ENCODE results near the gene ADAMTS10.
A peak's percentile ranks its signal among the peaks of the same experiment; 100 is the strongest.
"Not testable (repeated sequence)": the region's sequence is repeated elsewhere in the genome, so short reads cannot be mapped to it uniquely, and the experiment has no call there.

ADAMTS10 gene

DNA sequence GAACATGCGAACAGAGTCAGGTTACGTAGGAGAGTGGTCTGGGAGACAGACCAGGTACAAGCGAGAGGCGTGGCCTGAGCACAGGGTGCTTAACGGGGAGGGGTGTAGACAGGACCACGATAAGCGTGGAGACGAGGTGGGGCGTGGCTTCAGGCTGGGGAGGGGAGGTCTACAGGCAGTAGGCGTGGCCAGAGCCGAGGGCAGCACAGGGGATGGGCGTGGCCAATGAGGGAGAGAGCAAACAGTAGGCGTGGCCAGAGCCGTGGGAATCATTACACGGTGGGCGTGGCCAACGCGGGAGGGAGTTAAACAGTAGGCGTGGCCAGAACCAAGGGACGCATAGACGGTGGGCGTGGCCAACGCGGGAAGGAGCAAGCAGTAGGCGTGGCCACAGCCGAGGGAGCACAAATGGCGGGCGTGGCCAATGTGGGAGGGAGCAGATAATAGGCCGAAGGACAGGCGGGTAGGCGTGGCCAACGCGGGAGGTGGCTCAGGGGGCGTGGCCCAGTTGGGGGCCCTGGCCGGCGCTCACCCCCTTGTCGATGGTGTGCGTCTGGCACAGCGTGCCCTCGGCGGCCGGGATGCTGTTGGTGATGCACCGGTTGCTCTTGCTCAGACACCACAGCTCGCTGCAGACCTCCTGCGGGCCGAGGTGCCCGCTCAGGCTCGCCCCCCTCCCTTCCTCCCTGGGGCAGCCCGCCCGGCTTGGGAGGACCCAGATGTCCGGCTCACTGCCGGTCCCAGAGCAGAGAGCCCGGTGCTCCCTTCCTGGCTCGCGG, 18.1 kb downstream of the ADAMTS10 start:
- DNase-seq = peak; percentile 8

DNA sequence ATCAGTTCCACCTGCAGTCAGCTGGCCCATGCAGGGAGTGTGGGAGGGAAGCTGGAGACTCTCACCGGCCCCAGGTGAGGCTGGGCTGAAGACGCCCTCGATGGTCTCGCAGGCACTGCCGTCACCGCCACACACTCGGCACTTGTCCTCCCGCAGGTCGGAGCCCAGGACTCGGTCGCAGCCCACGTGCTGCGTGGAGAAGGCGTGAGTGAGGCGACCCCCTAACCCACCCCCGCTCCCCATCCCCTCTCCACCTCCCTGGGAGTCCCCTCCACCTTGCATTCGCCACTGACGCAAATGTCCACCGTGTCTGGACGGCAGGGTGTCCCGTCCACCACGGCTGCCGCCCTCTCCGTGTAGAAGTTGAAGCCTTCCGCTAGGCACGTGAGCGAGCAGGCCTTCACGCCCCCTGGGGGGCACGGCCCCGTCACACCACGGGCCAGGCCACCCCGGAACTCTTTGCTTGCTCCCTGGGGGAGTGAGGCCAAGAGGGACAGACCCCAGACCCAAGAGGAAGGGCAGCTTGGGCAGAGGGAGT, 21.3 kb downstream of the ADAMTS10 start:
- DNase-seq = no peak

DNA sequence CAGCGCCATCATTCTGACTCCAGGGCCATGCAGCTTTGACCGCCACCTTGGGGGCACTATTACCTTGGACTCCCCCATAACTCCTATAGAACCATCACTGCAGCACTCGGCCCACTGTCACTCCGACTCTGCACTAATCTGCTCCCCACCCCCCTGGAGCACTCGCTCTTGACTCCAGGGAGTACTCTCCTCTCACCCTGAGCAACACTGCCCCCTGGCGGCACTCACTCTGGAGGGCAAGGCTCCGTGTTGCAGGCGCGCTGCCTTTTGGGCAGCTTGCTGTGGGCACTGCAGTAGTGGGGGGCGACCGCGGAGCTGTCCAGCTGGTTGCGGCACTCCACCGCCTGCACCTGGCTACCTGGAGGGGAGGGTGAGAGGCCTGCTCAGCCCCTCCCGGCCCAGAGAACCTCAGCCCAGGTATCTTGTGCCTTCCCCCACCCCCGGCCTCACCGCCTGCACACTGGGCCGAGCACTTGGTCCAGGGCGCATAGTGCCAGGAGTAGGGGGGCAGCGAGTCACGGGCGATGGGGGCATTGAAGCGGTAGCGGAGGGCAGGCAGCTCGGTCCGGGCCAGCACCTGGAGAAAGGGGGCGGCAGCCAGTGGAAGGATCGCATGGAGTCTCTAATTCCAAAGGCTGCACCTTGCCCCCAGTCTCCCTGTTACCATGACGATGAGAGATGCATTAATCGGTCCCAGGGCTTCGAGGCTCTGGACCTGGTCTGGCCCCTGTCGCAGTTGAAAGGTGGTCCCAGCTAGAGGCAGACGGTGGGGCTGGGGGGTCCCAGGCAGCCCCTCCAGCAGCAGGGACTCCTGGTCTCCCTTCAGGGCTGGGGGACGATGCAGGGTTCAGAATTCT, 24.4 kb downstream of the ADAMTS10 start:
- no peak for DNase-seq

DNA sequence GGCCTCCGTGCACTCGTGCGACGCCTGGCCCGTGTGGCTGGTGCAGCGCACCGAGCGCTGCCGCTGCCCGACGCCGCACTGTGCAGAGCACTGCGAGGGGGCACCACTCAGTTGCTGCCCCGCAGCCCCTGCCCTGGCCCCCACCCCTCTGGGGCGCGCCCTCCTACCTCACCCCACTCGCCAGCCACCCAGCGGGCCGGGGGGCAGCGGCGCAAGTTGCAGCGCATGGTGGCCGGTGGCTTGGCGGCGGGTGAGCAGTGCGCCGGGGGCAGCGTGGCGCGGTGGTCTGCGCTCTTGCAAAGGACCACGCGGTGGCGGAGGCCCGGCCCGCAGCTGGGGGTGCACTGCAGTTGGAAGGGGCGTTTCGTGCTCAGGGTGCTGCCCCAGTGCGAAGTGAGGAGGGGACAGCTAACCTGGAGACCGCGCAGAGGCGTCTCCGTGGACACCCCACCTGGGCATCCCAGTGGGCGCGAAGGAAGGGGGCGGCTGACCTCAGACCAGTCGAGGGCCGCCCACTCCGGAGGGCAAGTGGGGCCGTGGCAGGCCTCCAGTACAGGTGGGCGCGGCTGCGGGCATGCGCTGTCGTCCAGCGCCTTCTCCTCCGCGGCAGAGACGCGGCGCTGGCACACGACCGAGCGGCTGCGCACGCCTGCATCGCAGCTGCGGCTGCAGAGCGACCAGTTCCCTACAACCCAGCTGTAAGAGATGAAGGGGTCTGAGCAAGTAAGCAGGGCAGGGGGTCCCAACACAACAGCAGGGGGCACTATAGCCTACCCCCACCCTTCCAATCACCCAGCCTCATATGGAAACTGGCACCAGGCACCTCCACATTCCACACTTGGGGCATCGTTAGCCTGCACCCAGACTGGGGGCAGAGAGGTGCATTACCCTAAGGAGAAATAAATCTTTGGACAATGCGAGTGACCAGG, 25.3 kb downstream of the ADAMTS10 start:
- DNase-seq = no peak

- DNase-seq = peak; percentile 55
Measured at GRCh38 chr19:8580710-8581281, 29.7 kb downstream of the ADAMTS10 start.

DNA sequence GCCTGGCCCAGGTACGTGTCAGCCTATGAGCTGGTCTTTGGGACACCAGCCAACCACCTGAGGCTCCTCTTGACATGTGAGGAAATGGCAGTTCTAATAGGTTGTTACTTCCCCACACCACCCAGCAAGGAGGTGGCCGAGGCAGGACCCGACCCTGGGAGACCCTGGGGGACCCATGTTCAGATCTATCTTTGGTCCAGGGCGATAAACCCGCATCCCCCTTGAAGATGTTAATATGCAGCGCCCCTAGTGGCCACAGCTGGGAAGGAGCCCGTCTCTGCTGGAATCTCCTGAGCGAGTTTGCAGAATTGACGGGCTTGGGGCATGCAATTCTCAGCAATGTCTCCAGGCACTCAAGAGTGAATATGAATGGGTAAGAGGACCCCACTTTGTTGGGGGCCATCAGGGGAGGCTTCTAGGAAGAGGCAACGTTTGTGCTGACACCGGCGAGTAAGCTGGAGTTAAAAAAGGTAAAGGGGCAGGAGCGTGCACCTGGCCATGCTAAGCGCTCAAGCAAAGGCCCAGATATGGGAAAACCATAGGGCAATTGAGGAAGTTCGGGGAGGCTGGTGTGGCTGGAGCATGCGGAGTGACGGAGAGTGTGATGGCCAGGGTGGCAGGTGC, 31.8 kb downstream of the ADAMTS10 start:
- peak; percentile 9 for DNase-seq

- no peak for DNase-seq
Measured at GRCh38 chr19:8577741-8578140, 32.8 kb downstream of the ADAMTS10 start.

DNA sequence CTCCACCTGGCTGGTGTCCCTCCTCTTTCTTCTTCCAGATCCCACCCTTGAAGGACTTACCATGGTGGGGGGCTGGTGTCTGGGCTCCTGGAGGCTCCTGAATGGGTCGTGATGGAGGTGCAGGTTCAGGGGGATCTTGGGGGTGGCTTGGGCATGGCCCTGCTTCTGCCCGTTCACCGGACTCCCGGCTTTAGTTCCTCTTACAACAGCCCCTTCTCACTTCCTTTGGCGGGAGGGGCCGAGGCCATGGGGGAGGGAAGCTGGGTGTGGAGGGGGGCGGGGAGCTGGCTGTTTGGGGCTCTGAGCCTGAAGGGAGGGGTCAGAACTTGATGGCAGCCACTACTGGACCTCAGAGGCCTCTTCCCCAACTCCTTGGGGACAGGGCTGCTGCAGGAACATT, 33.3 kb downstream of the ADAMTS10 start, which contains the start of gene MYO1F:
TSS of gene MYO1F (minus strand) at position 196 of the 400 bp plus-strand sequence. CDS start at position 63, 133 bp downstream.
- DNase-seq = no peak

DNA sequence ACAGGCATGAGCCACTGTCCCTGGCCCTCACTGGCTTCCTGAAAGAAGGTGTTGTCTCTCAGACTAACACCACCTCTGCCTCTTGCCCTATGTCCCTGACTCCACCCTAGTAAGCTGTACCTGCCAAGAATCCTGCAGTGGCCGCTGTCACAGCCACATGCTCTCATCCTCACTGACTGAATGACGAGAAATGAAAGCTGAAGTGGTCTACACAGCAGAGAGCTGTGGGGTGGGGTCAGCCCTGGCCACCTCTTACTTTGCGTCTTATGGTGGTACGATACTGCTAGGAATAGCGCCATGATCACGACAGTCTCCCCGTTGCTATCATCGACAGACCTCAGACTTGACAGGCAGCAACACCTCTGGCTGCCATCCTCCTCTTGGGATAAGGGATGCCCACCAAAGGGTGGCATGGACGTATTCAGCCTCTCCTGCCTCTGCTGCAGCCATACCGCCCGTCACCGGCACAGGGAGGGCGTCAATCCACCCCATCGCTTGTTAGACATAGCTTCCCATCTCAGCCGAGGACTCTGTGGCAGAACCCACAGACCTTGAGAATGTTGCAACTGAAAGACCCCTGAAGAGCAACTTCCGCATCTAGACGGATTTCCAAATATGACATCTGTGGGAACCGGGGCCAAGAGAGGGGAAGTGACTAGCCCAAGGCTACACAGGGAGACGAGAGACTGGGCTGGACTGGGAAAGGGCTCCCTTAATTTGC, 34.1 kb downstream of the ADAMTS10 start:
- DNase-seq = no peak

- no peak for DNase-seq
Measured at GRCh38 chr19:8575467-8575997, 35.0 kb downstream of the ADAMTS10 start.

- DNase-seq = not testable (repeated sequence)
Measured at GRCh38 chr19:8574619-8574922, 35.9 kb downstream of the ADAMTS10 start.

GRCh38 chr19:8573316-8573715, 37.2 kb downstream of the ADAMTS10 start:
- DNase-seq = no peak

GRCh38 chr19:8571006-8571411, 39.5 kb downstream of the ADAMTS10 start:
- no peak for DNase-seq

- no peak for DNase-seq
Measured at GRCh38 chr19:8569066-8569771, 41.3 kb downstream of the ADAMTS10 start.

- DNase-seq = no peak
Measured at GRCh38 chr19:8567522-8568172, 42.9 kb downstream of the ADAMTS10 start.

GRCh38 chr19:8566855-8567254, 43.7 kb downstream of the ADAMTS10 start:
- DNase-seq = no peak

DNA sequence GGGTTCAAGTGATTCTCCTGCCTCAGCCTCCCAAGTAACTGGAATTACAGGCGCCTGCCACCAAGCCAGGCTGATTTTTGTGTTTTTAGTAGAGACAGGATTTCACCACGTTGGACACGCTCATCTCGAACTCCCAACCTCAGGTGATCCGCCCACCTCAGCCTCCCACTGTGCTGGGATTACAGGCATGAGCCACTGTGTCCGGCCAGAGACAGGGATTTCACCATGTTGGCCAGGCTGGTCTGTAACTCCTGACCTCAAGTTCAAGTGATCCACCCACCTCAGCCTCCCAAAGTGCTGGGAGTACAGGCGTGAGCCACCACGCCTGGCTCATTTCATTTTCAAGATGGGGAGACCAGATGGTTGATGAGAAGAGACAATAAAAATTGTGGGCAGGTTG, 45.6 kb downstream of the ADAMTS10 start:
- not testable (repeated sequence) for DNase-seq

GRCh38 chr19:8561075-8561764, 49.3 kb downstream of the ADAMTS10 start:
- no peak for DNase-seq

- DNase-seq = no peak
Measured at GRCh38 chr19:8558325-8558724, 52.2 kb downstream of the ADAMTS10 start.
